HepG2 (cell line): Measurements from ENCODE around the gene FBH1.

Experiments used
- BCL3 ChIP-seq: sonication (generic); formaldehyde crosslinking; IDR thresholded peaks from 2 replicates; pipeline ENCODE4 v1.5.1; 2020; ENCODE audit warnings: mild to moderate bottlenecking, missing genetic modification reagents, moderate library complexity
- ESRRA ChIP-seq: sonication (generic); formaldehyde crosslinking; IDR thresholded peaks from 2 replicates; pipeline ENCODE4 v1.5.1; 2020; ENCODE audit warnings: mild to moderate bottlenecking, low read depth, missing genetic modification reagents
- MEIS2 ChIP-seq: sonication (generic); formaldehyde crosslinking; IDR thresholded peaks from 2 replicates; pipeline ENCODE4 v1.9.0; 2021; ENCODE audit warnings: mild to moderate bottlenecking, missing genetic modification reagents
- PHF21A ChIP-seq: sonication (generic); formaldehyde crosslinking; IDR thresholded peaks from 2 replicates; pipeline ENCODE4 v1.5.0; 2020; ENCODE audit warnings: mild to moderate bottlenecking, missing genetic modification reagents
- POLR2A ChIP-seq, 2 experiments: IDR thresholded peaks; 2 replicates each; pipeline ENCODE4 v1.6.1; 2011; ENCODE audit warnings: low read depth in 2 of 2, low read length in 2 of 2, mild to moderate bottlenecking in 1 of 2, moderate library complexity in 1 of 2; ENCODE audit not compliant: insufficient read depth in 1 of 2
- ZNF720 ChIP-seq: sonication (generic); formaldehyde crosslinking; IDR thresholded peaks from 2 replicates; pipeline ENCODE4 v1.4.0; 2020; ENCODE audit warnings: missing genetic modification reagents
- TF ChIP-seq, protein P1 (sequence below): sonication (generic); formaldehyde crosslinking; IDR thresholded peaks from 2 replicates; pipeline ENCODE4 v1.5.0; 2020; ENCODE audit warnings: mild to moderate bottlenecking, missing genetic modification reagents, moderate library complexity

DNA sequence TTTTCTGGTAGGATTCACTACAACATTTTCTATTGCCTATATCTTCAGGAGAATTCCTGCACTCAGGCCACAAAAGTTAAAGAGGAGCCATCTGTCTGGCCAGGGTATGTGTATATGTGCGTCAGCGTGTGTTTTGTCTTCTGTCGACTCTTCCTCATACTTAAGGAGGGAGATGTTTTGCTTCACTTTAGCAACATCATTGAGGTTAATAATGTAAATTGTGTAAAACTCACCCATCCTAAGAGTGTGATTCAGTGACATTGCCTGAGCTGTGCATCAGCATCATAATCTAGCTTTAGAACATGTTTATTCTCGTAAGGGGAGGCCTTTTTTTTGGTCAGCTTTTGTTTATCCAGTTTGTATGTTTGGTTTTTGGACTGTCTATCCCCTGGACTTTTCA, 23.7 kb downstream of the FBH1 start:
- TF ChIP-seq PHF21A (CRISPR knock-in tag) (no peak), ZNF720 (CRISPR knock-in tag) (no peak), MEIS2 (CRISPR knock-in tag) (no peak), ESRRA (no peak), POLR2A (IDR thresholded peaks at IDR 0.05; ENCODE audit: insufficient read depth in 1 of 2, low read depth in 2 of 2, low read length in 2 of 2) (no peak), BCL3 (no peak)
- TF ChIP-seq, protein P1, sequence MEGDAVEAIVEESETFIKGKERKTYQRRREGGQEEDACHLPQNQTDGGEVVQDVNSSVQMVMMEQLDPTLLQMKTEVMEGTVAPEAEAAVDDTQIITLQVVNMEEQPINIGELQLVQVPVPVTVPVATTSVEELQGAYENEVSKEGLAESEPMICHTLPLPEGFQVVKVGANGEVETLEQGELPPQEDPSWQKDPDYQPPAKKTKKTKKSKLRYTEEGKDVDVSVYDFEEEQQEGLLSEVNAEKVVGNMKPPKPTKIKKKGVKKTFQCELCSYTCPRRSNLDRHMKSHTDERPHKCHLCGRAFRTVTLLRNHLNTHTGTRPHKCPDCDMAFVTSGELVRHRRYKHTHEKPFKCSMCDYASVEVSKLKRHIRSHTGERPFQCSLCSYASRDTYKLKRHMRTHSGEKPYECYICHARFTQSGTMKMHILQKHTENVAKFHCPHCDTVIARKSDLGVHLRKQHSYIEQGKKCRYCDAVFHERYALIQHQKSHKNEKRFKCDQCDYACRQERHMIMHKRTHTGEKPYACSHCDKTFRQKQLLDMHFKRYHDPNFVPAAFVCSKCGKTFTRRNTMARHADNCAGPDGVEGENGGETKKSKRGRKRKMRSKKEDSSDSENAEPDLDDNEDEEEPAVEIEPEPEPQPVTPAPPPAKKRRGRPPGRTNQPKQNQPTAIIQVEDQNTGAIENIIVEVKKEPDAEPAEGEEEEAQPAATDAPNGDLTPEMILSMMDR (CRISPR knock-in tag), result no peak
